Measurements from ENCODE around the gene CPSF4L. TPM values are rescaled to one million over a fixed set of nuclear protein-coding genes. Genes with fewer than 3 reads are reported as not detected.

CPSF4L gene
- total and polyA plus RNA-seq, 2 of the 13 experiments (the other 11 are each of a cell fraction or from before 2014, with no cell fraction given), result 0.73 to 1.6 TPM

GRCh38 chr17:73288534-73289302, 27.0 kb upstream of the CPSF4L start (continued):
- TF ChIP-seq, protein P1, sequence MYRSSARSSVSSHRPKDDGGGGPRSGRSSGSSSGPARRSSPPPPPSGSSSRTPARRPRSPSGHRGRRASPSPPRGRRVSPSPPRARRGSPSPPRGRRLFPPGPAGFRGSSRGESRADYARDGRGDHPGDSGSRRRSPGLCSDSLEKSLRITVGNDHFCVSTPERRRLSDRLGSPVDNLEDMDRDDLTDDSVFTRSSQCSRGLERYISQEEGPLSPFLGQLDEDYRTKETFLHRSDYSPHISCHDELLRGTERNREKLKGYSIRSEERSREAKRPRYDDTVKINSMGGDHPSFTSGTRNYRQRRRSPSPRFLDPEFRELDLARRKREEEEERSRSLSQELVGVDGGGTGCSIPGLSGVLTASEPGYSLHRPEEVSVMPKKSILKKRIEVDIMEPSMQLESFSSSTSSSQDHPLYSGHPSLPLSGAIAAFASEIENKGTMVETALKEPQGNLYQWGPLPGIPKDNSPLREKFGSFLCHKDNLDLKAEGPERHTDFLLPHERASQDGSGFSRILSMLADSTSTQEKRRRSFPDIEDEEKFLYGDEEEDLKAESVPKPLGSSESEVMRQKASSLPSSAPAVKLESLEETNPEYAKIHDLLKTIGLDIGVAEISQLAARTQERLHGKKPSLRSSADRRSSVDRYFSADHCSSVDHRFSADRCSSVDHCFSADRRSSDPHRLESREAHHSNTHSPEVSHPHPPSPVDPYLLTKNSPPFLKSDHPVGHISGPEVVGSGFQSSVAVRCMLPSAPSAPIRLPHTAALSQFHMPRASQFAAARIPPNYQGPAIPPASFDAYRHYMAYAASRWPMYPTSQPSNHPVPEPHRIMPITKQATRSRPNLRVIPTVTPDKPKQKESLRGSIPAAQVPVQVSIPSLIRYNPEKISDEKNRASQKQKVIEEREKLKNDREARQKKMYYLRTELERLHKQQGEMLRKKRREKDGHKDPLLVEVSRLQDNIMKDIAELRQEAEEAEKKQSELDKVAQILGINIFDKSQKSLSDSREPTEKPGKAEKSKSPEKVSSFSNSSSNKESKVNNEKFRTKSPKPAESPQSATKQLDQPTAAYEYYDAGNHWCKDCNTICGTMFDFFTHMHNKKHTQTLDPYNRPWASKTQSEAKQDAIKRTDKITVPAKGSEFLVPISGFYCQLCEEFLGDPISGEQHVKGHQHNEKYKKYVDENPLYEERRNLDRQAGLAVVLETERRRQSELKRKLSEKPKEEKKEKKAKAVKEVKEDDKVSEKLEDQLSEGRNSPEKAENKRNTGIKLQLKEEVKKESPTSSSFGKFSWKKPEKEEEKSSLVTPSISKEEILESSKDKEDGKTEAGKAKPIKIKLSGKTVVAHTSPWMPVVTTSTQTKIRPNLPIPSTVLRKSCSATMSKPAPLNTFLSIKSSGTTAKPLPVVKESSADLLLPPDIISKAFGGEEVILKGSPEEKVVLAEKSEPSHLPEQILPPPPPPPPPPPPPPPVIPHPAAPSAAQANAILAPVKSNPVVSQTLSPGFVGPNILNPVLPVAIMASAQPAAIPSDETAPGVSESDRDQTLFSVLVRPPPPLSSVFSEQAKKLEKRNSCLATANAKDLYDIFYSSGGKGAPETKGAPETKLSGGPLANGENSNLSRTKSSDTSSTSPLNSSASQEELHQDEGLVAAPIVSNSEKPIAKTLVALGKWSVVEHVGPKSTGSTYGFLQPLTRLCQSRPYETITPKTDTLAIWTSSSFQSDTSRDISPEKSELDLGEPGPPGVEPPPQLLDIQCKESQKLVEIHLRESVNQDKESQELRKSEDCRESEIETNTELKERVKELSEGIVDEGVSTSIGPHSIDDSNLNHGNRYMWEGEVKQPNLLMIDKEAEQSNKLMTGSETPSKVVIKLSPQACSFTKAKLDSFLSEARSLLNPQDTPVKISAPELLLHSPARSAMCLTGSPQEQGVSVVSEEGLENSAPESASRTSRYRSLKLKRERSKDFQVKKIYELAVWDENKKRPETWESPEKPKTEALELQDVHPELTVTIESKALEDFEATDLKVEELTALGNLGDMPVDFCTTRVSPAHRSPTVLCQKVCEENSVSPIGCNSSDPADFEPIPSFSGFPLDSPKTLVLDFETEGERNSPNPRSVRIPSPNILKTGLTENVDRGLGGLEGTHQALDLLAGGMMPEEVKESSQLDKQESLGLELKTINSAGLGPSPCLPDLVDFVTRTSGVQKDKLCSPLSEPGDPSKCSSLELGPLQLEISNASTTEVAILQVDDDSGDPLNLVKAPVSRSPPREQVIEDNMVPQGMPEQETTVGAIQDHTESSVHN (CRISPR knock-in tag; IDR thresholded peaks at IDR 0.05), result no peak
- TF ChIP-seq PHB2 (IDR thresholded peaks at IDR 0.05; ENCODE audit: partially characterized antibody) (no peak), ZNF619 (CRISPR knock-in tag; IDR thresholded peaks at IDR 0.05) (peak; percentile 82; the same call in 1 of the 2 replicates), ZNF772 (CRISPR knock-in tag; IDR thresholded peaks at IDR 0.05) (peak; percentile 98), ZBTB39 (CRISPR knock-in tag; IDR thresholded peaks at IDR 0.05) (peak; percentile 65; the same call in 1 of the 2 replicates), FOXK2 (IDR thresholded peaks at IDR 0.05) (no peak), MZF1 (CRISPR knock-in tag; IDR thresholded peaks at IDR 0.05; ENCODE audit: borderline replicate concordance) (no peak), ZNF780A (CRISPR knock-in tag; IDR thresholded peaks at IDR 0.05) (peak; percentile 87; the same call in 1 of the 2 replicates), POLR2AphosphoS5 (IDR thresholded peaks at IDR 0.05; ENCODE audit: low read depth, low read length) (no peak; the same call in 1 of the 2 replicates), ZNF432 (CRISPR knock-in tag; IDR thresholded peaks at IDR 0.05; ENCODE audit: borderline replicate concordance) (no peak), ZZZ3 (CRISPR knock-in tag; IDR thresholded peaks at IDR 0.05; ENCODE audit: borderline replicate concordance) (no peak), TOE1 (CRISPR knock-in tag; IDR thresholded peaks at IDR 0.05) (peak; percentile 93; the same call in 1 of the 2 replicates), RFX5 (IDR thresholded peaks at IDR 0.05; ENCODE audit: low read depth, low read length) (no peak), ARHGAP35 (CRISPR knock-in tag; IDR thresholded peaks at IDR 0.05; ENCODE audit: borderline replicate concordance) (peak; percentile 30; the same call in 1 of the 2 replicates), ZNF292 (CRISPR knock-in tag; IDR thresholded peaks at IDR 0.05; ENCODE audit: borderline replicate concordance, low read depth) (peak; percentile 94)
- TF ChIP-seq, protein P2, sequence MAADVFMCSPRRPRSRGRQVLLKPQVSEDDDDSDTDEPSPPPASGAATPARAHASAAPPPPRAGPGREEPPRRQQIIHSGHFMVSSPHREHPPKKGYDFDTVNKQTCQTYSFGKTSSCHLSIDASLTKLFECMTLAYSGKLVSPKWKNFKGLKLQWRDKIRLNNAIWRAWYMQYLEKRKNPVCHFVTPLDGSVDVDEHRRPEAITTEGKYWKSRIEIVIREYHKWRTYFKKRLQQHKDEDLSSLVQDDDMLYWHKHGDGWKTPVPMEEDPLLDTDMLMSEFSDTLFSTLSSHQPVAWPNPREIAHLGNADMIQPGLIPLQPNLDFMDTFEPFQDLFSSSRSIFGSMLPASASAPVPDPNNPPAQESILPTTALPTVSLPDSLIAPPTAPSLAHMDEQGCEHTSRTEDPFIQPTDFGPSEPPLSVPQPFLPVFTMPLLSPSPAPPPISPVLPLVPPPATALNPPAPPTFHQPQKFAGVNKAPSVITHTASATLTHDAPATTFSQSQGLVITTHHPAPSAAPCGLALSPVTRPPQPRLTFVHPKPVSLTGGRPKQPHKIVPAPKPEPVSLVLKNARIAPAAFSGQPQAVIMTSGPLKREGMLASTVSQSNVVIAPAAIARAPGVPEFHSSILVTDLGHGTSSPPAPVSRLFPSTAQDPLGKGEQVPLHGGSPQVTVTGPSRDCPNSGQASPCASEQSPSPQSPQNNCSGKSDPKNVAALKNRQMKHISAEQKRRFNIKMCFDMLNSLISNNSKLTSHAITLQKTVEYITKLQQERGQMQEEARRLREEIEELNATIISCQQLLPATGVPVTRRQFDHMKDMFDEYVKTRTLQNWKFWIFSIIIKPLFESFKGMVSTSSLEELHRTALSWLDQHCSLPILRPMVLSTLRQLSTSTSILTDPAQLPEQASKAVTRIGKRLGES (CRISPR knock-in tag; IDR thresholded peaks at IDR 0.05; ENCODE audit: borderline replicate concordance), result no peak

Measured in HepG2 (cell line).